RWPE2 (cell line): ENCODE measurements around the gene SLFN5.
A peak's percentile ranks its signal among the peaks of the same experiment; 100 is the strongest.
"Not testable (repeated sequence)": the region's sequence is repeated elsewhere in the genome, so short reads cannot be mapped to it uniquely, and the experiment has no call there.

Source experiments
- ATAC-seq: fragments of 200-7000 bp; cut with Tn5 transposase; 3 replicates; pipeline ENCODE4 v1.9.1; 2021; ENCODE audit warnings: low read depth
- DNase-seq: peaks from one replicate; pipeline ENCODE4 v3.0.0-alpha.2; 2020; ENCODE audit warnings: low spot score
- H3K27ac ChIP-seq: fragments of 450-650 bp; 2 replicates; pipeline ENCODE4 v1.5.1; 2017; ENCODE audit warnings: mild to moderate bottlenecking; ENCODE audit not compliant: poor library complexity, severe bottlenecking
- H3K27me3 ChIP-seq: fragments of 250-450 bp; sonication (Bioruptor Pico); 2 replicates; pipeline ENCODE4 v1.5.1; 2021; ENCODE audit warnings: mild to moderate bottlenecking, moderate library complexity; ENCODE audit not compliant: insufficient read depth, poor library complexity, severe bottlenecking
- H3K36me3 ChIP-seq: fragments of 250-450 bp; sonication (Bioruptor Pico); 2 replicates; pipeline ENCODE4 v1.5.1; 2020; ENCODE audit warnings: low read depth, mild to moderate bottlenecking, moderate library complexity
- H3K4me1 ChIP-seq: fragments of 250-450 bp; sonication (Bioruptor Pico); 2 replicates; pipeline ENCODE4 v1.5.1; 2021; ENCODE audit warnings: mild to moderate bottlenecking, moderate library complexity; ENCODE audit not compliant: insufficient read depth, poor library complexity, severe bottlenecking
- H3K4me3 ChIP-seq: fragments of 250-450 bp; sonication (Bioruptor Pico); 2 replicates; pipeline ENCODE4 v1.5.1; 2021; ENCODE audit warnings: mild to moderate bottlenecking, moderate library complexity; ENCODE audit not compliant: severe bottlenecking
- H3K9me3 ChIP-seq: fragments of 250-450 bp; sonication (Bioruptor Pico); 2 replicates; pipeline ENCODE4 v1.5.1; 2021; ENCODE audit warnings: mild to moderate bottlenecking, moderate library complexity; ENCODE audit not compliant: severe bottlenecking
- TF ChIP-seq, protein P1 (sequence below): fragments of 450-650 bp; IDR thresholded peaks from one replicate; pipeline ENCODE4 v1.5.1; 2017; ENCODE audit warnings: mild to moderate bottlenecking, moderate library complexity; ENCODE audit not compliant: poor library complexity, severe bottlenecking

The SLFN5 gene

DNA sequence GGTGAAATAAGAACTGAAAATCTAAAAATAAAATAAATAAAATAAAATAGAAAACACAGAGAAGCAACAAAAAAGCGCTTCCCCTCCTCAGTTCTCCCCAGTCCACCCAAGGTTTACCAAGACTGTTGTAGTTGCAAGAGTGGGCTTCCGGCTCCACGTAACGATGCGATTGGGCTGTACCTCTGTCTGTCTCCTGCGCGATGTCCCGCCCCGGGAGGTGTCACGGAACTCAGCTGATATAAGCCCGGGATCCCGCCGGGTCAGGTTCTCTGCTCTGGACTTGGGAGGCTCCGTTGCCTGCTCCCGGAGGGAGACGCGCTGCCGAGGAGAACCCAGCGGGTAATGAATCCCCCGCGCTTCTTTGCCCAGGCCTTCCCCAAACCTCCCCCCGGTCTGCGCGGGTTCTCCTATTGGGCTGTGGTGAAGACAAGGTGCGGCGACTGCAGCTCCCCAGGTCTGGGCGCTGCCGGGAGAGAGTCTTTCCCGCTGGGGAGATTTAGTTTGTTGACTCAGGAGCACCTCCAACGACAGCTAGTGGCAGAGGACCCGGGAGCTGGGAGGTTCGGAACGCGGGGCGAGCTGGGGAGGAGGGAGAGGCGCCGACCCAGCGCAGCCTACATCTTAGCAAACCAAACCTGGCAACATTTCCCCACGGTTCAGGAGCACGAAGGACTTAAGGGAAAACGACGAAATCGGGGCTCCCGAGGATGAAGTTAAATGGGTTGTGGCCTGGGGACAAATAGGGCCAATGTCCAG is at the start of gene SLFN5:
Gene SLFN5 (plus strand): TSS at position 268 of the 756 bp plus-strand sequence. CDS start 15,619 bp downstream, outside the sequence.
- H3K27me3 ChIP-seq: no peaks in the 10 kb centered on the region
- peak within 1 kb of the TSS; percentile 97 for H3K27ac ChIP-seq
- ATAC-seq: peak; percentile 75
- H3K4me1 ChIP-seq: peaks cover 29% of the 10 kb centered on the region
- no peaks in the 10 kb centered on the region for H3K9me3 ChIP-seq
- TF ChIP-seq, protein P1, sequence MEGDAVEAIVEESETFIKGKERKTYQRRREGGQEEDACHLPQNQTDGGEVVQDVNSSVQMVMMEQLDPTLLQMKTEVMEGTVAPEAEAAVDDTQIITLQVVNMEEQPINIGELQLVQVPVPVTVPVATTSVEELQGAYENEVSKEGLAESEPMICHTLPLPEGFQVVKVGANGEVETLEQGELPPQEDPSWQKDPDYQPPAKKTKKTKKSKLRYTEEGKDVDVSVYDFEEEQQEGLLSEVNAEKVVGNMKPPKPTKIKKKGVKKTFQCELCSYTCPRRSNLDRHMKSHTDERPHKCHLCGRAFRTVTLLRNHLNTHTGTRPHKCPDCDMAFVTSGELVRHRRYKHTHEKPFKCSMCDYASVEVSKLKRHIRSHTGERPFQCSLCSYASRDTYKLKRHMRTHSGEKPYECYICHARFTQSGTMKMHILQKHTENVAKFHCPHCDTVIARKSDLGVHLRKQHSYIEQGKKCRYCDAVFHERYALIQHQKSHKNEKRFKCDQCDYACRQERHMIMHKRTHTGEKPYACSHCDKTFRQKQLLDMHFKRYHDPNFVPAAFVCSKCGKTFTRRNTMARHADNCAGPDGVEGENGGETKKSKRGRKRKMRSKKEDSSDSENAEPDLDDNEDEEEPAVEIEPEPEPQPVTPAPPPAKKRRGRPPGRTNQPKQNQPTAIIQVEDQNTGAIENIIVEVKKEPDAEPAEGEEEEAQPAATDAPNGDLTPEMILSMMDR: no peak
- peak within 1 kb of the TSS; percentile 85 for H3K4me3 ChIP-seq
- H3K36me3 ChIP-seq: peaks cover 28% of the 10 kb centered on the region
- DNase-seq: peak; percentile 90

DNA sequence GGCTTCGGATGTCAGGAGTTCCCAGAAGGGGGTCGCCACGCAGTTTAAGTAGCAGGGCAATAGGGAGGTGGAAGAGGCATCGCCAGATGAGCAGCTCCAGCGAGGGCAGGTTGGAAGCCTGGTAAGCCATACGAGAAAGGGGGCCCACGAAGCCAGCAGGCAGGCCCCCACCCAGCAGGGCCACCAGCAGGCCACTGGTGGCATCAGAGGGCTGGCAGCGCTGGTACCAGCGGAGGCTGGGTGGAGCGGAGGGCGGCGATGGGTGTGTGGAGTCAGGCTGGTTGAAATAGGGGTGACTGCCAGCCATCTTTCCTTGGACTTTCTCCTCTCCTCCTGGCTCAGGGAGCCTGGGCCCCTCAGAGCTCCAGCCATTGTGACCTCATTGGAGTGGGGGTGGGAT is 48.9 kb upstream of the SLFN5 start, which contains the start of gene SLC35G3:
Gene SLC35G3 (minus strand): TSS at position 393 of the 400 bp plus-strand sequence. CDS start 86 bp downstream, at position 307.
- H3K4me3 ChIP-seq, H3K4me1 ChIP-seq, H3K9me3 ChIP-seq, H3K27me3 ChIP-seq, ATAC-seq, H3K27ac ChIP-seq, DNase-seq, H3K36me3 ChIP-seq: not testable (repeated sequence)

DNA sequence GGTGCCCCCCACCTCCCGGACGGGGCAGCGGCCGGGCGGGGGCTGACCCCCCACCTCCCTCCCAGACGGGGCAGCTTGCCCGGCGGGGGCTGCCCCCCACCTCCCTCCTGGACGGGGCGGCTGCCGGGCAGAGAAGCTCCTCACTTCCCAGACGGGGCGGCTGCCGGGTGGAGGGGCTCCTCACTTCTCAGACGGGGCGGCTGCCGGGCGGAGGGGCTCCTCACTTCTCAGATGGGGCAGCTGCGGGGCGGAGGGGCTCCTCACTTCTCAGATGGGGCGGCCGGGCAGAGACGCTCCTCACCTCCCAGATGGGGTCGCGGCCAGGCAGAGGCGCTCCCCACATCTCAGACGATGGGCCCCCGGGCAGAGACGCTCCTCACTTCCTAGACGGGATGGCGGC is 47.8 kb upstream of the SLFN5 start:
- H3K27ac ChIP-seq, H3K27me3 ChIP-seq, H3K9me3 ChIP-seq, H3K36me3 ChIP-seq, H3K4me3 ChIP-seq, H3K4me1 ChIP-seq, DNase-seq, ATAC-seq: not testable (repeated sequence)

DNA sequence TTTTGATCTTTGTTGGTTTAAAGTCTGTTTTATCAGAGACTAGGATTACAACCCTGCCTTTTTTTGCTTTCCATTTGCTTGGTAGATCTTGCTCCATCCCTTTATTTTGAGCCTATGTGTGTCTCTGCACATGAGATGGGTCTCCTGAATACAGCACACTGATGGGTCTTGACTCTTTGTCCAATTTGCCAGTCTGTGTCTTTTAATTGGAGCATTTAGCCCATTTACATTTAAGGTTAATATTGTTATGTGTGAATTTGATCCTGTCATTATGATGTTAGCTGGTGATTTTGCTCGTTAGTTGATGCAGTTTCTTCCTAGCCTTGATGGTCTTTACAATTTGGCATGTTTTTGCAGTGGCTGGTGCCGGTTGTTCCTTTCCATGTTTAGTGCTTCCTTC is 40.3 kb upstream of the SLFN5 start:
- not testable (repeated sequence) for H3K36me3 ChIP-seq, H3K27ac ChIP-seq, DNase-seq, H3K9me3 ChIP-seq, H3K27me3 ChIP-seq, H3K4me1 ChIP-seq, H3K4me3 ChIP-seq, ATAC-seq

DNA sequence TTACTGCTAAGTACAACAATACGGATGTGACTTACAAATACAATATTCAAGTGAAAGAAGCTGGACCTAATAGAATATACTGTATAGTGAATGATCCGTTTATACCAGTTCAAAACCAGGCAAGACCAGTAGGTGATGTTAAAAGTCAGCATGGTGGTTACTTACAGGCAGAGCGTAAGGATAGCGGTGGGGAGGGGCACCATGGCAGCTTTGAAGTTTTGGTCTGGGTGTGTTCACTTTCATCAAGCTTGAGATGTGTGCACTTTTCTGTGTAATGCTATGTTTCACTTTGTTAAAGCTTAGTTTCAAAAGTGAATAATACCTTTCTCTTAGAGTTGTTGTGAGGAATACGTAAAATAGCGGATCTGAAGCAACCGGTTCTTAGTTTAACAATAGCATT is 32.1 kb upstream of the SLFN5 start:
- no peak overlapping the region for H3K27ac ChIP-seq
- no peaks in the 10 kb centered on the region for H3K27me3 ChIP-seq
- no peaks in the 10 kb centered on the region for H3K36me3 ChIP-seq
- no peak for DNase-seq
- ATAC-seq: no peak
- no peaks in the 10 kb centered on the region for H3K4me1 ChIP-seq
- H3K9me3 ChIP-seq: no peaks in the 10 kb centered on the region
- TF ChIP-seq, protein P1: no peak
- H3K4me3 ChIP-seq: no peak overlapping the region

DNA sequence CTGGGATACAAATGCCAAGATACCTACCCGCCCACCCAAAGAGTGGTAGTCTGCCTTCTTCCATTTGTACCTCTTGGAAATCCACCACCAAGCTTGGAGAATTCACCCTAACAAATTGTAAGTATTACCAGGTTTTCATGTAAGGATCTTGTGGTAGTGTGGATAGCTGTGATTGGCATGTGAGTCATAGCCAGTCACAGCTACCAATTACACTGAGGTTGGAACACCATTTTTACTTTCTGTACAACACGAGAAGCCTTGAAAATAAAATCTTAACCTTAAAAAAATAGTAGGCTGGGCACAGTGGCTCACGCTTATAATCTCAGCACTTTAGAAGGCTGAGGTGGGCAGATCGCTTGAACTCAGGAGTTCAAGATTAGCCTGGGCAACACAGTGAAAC is 30.2 kb upstream of the SLFN5 start:
- H3K4me1 ChIP-seq: no peaks in the 10 kb centered on the region

More for the DNA sequence above, 30.2 kb upstream of the SLFN5 start:
- Histone ChIP-seq H3K36me3 (no peaks in the 10 kb centered on the region), H3K4me3 (no peak overlapping the region), H3K27me3 (no peaks in the 10 kb centered on the region), H3K27ac (no peak overlapping the region), H3K9me3 (no peaks in the 10 kb centered on the region)
- TF ChIP-seq, protein P1: no peak
- no peak for ATAC-seq
- DNase-seq: no peak
